ENCODE results near the gene OR8B4.
"Not testable (repeated sequence)": the region's sequence is repeated elsewhere in the genome, so short reads cannot be mapped to it uniquely, and the experiment has no call there.

Gene OR8B4

GRCh38 chr11:124398924-124399323 lies 25.7 kb downstream of the OR8B4 start, which contains the start of gene OR8B3:
OR8B3 (minus strand) TSS chr11:124399024; CDS start chr11:124397351, 1,673 bp downstream.
- DNase-seq (ENCODE audit: low read depth, low spot score): no peak
- Histone ChIP-seq H3K36me3 (ENCODE audit: insufficient read depth, low read length) (no peaks in the 10 kb centered on the region), H3K9me3 (ENCODE audit: low read depth, low read length) (no peaks in the 10 kb centered on the region), H3K27ac (no peak within 1 kb of the TSS), H3K4me3 (no peak within 1 kb of the TSS), H3K9ac (ENCODE audit: insufficient read length) (no peak within 1 kb of the TSS)
- TF ChIP-seq POLR2AphosphoS5 (IDR thresholded peaks at IDR 0.05; ENCODE audit: borderline replicate concordance, low read depth, low read length): no peak
- no peak for TF ChIP-seq FOXP2 (optimal IDR thresholded peaks at IDR 0.05; ENCODE audit: control extremely low read depth, extremely low read length, insufficient read depth)
- TF ChIP-seq EZH2 (IDR thresholded peaks at IDR 0.05): no peak

GRCh38 chr11:124396847-124397246 lies 27.8 kb downstream of the OR8B4 start:
- H3K9me3 ChIP-seq (ENCODE audit: low read depth, low read length); H3K9ac ChIP-seq (ENCODE audit: insufficient read length); DNase-seq (ENCODE audit: low read depth, low spot score); H3K4me3 ChIP-seq; H3K36me3 ChIP-seq (ENCODE audit: insufficient read depth, low read length); H3K27ac ChIP-seq: not testable (repeated sequence)

GRCh38 chr11:124394408-124394807 lies 30.3 kb downstream of the OR8B4 start:
- TF ChIP-seq POLR2AphosphoS5 (IDR thresholded peaks at IDR 0.05; ENCODE audit: borderline replicate concordance, low read depth, low read length): no peak
- TF ChIP-seq EZH2 (IDR thresholded peaks at IDR 0.05): no peak
- no peak for TF ChIP-seq FOXP2 (optimal IDR thresholded peaks at IDR 0.05; ENCODE audit: control extremely low read depth, extremely low read length, insufficient read depth)
- H3K27ac ChIP-seq: no peak overlapping the region
- H3K9ac ChIP-seq (ENCODE audit: insufficient read length): no peak overlapping the region
- H3K4me3 ChIP-seq: no peak overlapping the region
- no peaks in the 10 kb centered on the region for H3K9me3 ChIP-seq (ENCODE audit: low read depth, low read length)
- no peak for DNase-seq (ENCODE audit: low read depth, low spot score)
- H3K36me3 ChIP-seq (ENCODE audit: insufficient read depth, low read length): no peaks in the 10 kb centered on the region

- no peak for TF ChIP-seq POLR2AphosphoS5 (IDR thresholded peaks at IDR 0.05; ENCODE audit: borderline replicate concordance, low read depth, low read length)
- TF ChIP-seq EZH2 (IDR thresholded peaks at IDR 0.05): no peak
- TF ChIP-seq FOXP2 (optimal IDR thresholded peaks at IDR 0.05; ENCODE audit: control extremely low read depth, extremely low read length, insufficient read depth): no peak
- no peaks in the 10 kb centered on the region for H3K36me3 ChIP-seq (ENCODE audit: insufficient read depth, low read length)
- no peak within 1 kb of the TSS for H3K4me3 ChIP-seq
- no peaks in the 10 kb centered on the region for H3K9me3 ChIP-seq (ENCODE audit: low read depth, low read length)
- H3K9ac ChIP-seq (ENCODE audit: insufficient read length): no peak within 1 kb of the TSS
- H3K27ac ChIP-seq: no peak within 1 kb of the TSS
- no peak for DNase-seq (ENCODE audit: low read depth, low spot score)
Measured at GRCh38 chr11:124384399-124384798, 40.3 kb downstream of the OR8B4 start, which contains the start of gene OR8B2. OR8B2 (minus strand) TSS chr11:124384499; CDS start chr11:124383343, 1,156 bp downstream.

- not testable (repeated sequence) for H3K36me3 ChIP-seq (ENCODE audit: insufficient read depth, low read length); H3K27ac ChIP-seq; H3K9ac ChIP-seq (ENCODE audit: insufficient read length); H3K9me3 ChIP-seq (ENCODE audit: low read depth, low read length); H3K4me3 ChIP-seq; DNase-seq (ENCODE audit: low read depth, low spot score)
Measured at GRCh38 chr11:124382857-124383256, 41.8 kb downstream of the OR8B4 start.

- no peaks in the 10 kb centered on the region for H3K9me3 ChIP-seq (ENCODE audit: low read depth, low read length)
- TF ChIP-seq POLR2AphosphoS5 (IDR thresholded peaks at IDR 0.05; ENCODE audit: borderline replicate concordance, low read depth, low read length) (no peak), EZH2 (IDR thresholded peaks at IDR 0.05) (no peak), FOXP2 (optimal IDR thresholded peaks at IDR 0.05; ENCODE audit: control extremely low read depth, extremely low read length, insufficient read depth) (no peak)
- no peak overlapping the region for H3K27ac ChIP-seq
- H3K9ac ChIP-seq (ENCODE audit: insufficient read length): no peak overlapping the region
- no peaks in the 10 kb centered on the region for H3K36me3 ChIP-seq (ENCODE audit: insufficient read depth, low read length)
- H3K4me3 ChIP-seq: no peak overlapping the region
- DNase-seq (ENCODE audit: low read depth, low spot score): no peak
Measured at GRCh38 chr11:124380585-124380984, 44.1 kb downstream of the OR8B4 start.

- no peak for DNase-seq (ENCODE audit: low read depth, low spot score)
- H3K36me3 ChIP-seq (ENCODE audit: insufficient read depth, low read length): no peaks in the 10 kb centered on the region
Measured at GRCh38 chr11:124376280-124376679, 48.4 kb downstream of the OR8B4 start.

More at GRCh38 chr11:124376280-124376679, 48.4 kb downstream of the OR8B4 start:
- TF ChIP-seq EZH2 (IDR thresholded peaks at IDR 0.05) (no peak), POLR2AphosphoS5 (IDR thresholded peaks at IDR 0.05; ENCODE audit: borderline replicate concordance, low read depth, low read length) (no peak), FOXP2 (optimal IDR thresholded peaks at IDR 0.05; ENCODE audit: control extremely low read depth, extremely low read length, insufficient read depth) (no peak)
- Histone ChIP-seq H3K9me3 (ENCODE audit: low read depth, low read length) (no peaks in the 10 kb centered on the region), H3K9ac (ENCODE audit: insufficient read length) (no peak overlapping the region), H3K27ac (no peak overlapping the region), H3K4me3 (no peak overlapping the region)

Measured in SK-N-MC (cell line).